Caco-2 (cell line): Measurements from ENCODE around the gene SLC5A10. TPM values are rescaled to one million over a fixed set of nuclear protein-coding genes. Genes with fewer than 3 reads are reported as not detected.

Experiments
- BruUV-seq: library from RNA; stranded (reverse); fragments of 400-500 nt; replicated peaks from 2 replicates; lab custom pipeline; 2021; lab: Mats Ljungman, UMichigan
- CTCF ChIA-PET: fragments of 300-600 bp; sonication (Branson Sonifier 250); formaldehyde crosslinking; loops from one replicate; lab custom pipeline; 2022; ENCODE audit warnings: antibody characterized with exemption; lab: Charles Lee
- POLR2A ChIA-PET: fragments of 300-600 bp; sonication (Branson Sonifier 250); formaldehyde crosslinking; loops from one replicate; lab custom pipeline; 2022; ENCODE audit warnings: antibody characterized with exemption; lab: Charles Lee
- DNase-seq, 2 experiments: peaks; one replicate each; pipeline versions ENCODE4 v3.0.0 to v3.0.0-alpha.2; 2020 to 2022
- H3K27me3 ChIP-seq: replicated peaks from 2 replicates; pipeline ENCODE4 v1.6.0; 2011; ENCODE audit warnings: low read length; ENCODE audit not compliant: control insufficient read depth, insufficient read depth
- H3K36me3 ChIP-seq: 2 replicates; pipeline ENCODE4 v1.5.1; 2011; ENCODE audit warnings: low read length; ENCODE audit not compliant: control insufficient read depth, insufficient read depth
- H3K4me1 ChIP-seq: fragments of 250-450 bp; sonication (Bioruptor Pico); 2 replicates; pipeline ENCODE4 v1.5.1; 2020; ENCODE audit warnings: mild to moderate bottlenecking
- H3K4me3 ChIP-seq: 2 replicates; pipeline ENCODE4 v1.5.1; 2011; ENCODE audit warnings: low read depth, mild to moderate bottlenecking, control low read depth, low read length
- H3K9me3 ChIP-seq: fragments of 250-450 bp; sonication (Bioruptor Pico); 2 replicates; pipeline ENCODE4 v1.5.1; 2020; ENCODE audit warnings: mild to moderate bottlenecking, moderate library complexity
- H3K27ac Mint-ChIP-seq: one replicate; pipeline ENCODE4 v1.8.0; 2022; ENCODE audit warnings: mixed read lengths; ENCODE audit not compliant: unreplicated experiment
- H3K27me3 Mint-ChIP-seq: one replicate; pipeline ENCODE4 v1.8.0; 2022; ENCODE audit warnings: mixed read lengths; ENCODE audit not compliant: insufficient read depth, unreplicated experiment
- H3K36me3 Mint-ChIP-seq: one replicate; pipeline ENCODE4 v1.8.0; 2022; ENCODE audit warnings: mild to moderate bottlenecking, mixed read lengths; ENCODE audit not compliant: insufficient read depth, unreplicated experiment
- H3K4me1 Mint-ChIP-seq: one replicate; pipeline ENCODE4 v1.8.0; 2022; ENCODE audit warnings: low read depth, mixed read lengths; ENCODE audit not compliant: unreplicated experiment
- H3K4me3 Mint-ChIP-seq: one replicate; pipeline ENCODE4 v1.8.0; 2022; ENCODE audit warnings: mild to moderate bottlenecking, moderate library complexity, mixed read lengths; ENCODE audit not compliant: unreplicated experiment
- H3K9me3 Mint-ChIP-seq: one replicate; pipeline ENCODE4 v1.8.0; 2022; ENCODE audit warnings: mixed read lengths; ENCODE audit not compliant: unreplicated experiment
- CTCF ChIP-seq, 2 experiments: fragments of 200-600 bp in 1 of 2; IDR thresholded peaks; 1 replicate in 1 of 2; 2 replicates in 1 of 2; pipeline versions ENCODE4 v1.5.1 to v1.8.0; 2011 to 2022; ENCODE audit warnings: antibody characterized with exemption in 1 of 2, control low read depth in 1 of 2, inconsistent platforms in 1 of 2, low read depth in 1 of 2, low read length in 1 of 2, mild to moderate bottlenecking in 1 of 2, moderate library complexity in 1 of 2; ENCODE audit not compliant: insufficient read depth in 1 of 2, severe bottlenecking in 1 of 2, unreplicated experiment in 1 of 2
- intact Hi-C: fragments of 100-400 bp; cut with micrococcal nuclease; formaldehyde crosslinking; loops from one replicate; pipeline ENCODE4 v1.10.0; 2022; ENCODE audit not compliant: unreplicated experiment
- total RNA-seq: library from RNA; stranded (reverse); gene quantifications from 2 replicates; pipeline ENCODE4 v1.2.3, GENCODE V29; 2022

Gene SLC5A10
- total RNA-seq, 1 experiment from 2014 or later, result 0.27 TPM

- Histone ChIP-seq H3K4me1 (peaks cover 40% of the 10 kb centered on the region), H3K27me3 (no peaks in the 10 kb centered on the region), H3K4me3 (no peak overlapping the region), H3K36me3 (peaks cover 2% of the 10 kb centered on the region; the same call in 1 of the 2 replicates), H3K9me3 (no peaks in the 10 kb centered on the region)
- peak in 1 of 2 experiments; percentile 37 for DNase-seq
- Mint-ChIP-seq H3K27me3 (no peaks in the 10 kb centered on the region), H3K9me3 (no peaks in the 10 kb centered on the region), H3K4me3 (no peak overlapping the region), H3K4me1 (peaks cover 9% of the 10 kb centered on the region), H3K36me3 (peaks cover 40% of the 10 kb centered on the region), H3K27ac (no peak overlapping the region)
- intact Hi-C loops, result no loop called here
- BruUV-seq, result no TSS peak
- ChIA-PET CTCF (no interaction called here), POLR2A (interaction anchor here (0.6 kb wide), 1 partner anchor 619 kb away, joined by 3 read pairs; no protein-coding TSS in a partner anchor)
- TF ChIP-seq CTCF (IDR thresholded peaks at IDR 0.05; ENCODE audit: insufficient read depth in 1 of 2, low read depth in 1 of 2, low read length in 1 of 2, severe bottlenecking in 1 of 2, unreplicated experiment in 1 of 2), result no peak
Observed at GRCh38 chr17:18984273-18985114, 32.5 kb downstream of the SLC5A10 start.

- BruUV-seq, result no TSS peak
- no peak overlapping the region for H3K27ac Mint-ChIP-seq
Observed at GRCh38 chr17:18985475-18985874, 33.5 kb downstream of the SLC5A10 start.

More at GRCh38 chr17:18985475-18985874, 33.5 kb downstream of the SLC5A10 start:
- Histone ChIP-seq H3K27me3 (no peaks in the 10 kb centered on the region), H3K4me1 (peaks cover 49% of the 10 kb centered on the region), H3K4me3 (no peak overlapping the region), H3K9me3 (no peaks in the 10 kb centered on the region), H3K36me3 (peaks cover 2% of the 10 kb centered on the region; the same call in 1 of the 2 replicates)
- Mint-ChIP-seq H3K9me3 (no peaks in the 10 kb centered on the region), H3K27me3 (no peaks in the 10 kb centered on the region), H3K36me3 (peaks cover 35% of the 10 kb centered on the region), H3K4me3 (no peak overlapping the region), H3K4me1 (peaks cover 16% of the 10 kb centered on the region)
- CTCF ChIA-PET, result no interaction called here
- POLR2A ChIA-PET, result interaction anchor here (1.0 kb wide), 1 partner anchor 16 kb away, joined by 3 read pairs; no protein-coding TSS in a partner anchor
- intact Hi-C loops, result no loop called here
- no peak for DNase-seq
- TF ChIP-seq CTCF (IDR thresholded peaks at IDR 0.05; ENCODE audit: insufficient read depth in 1 of 2, low read depth in 1 of 2, low read length in 1 of 2, severe bottlenecking in 1 of 2, unreplicated experiment in 1 of 2), result no peak
